Fibroblast of gingiva (primary cell): ENCODE measurements around the gene TBX1.
"Not testable (repeated sequence)": the region's sequence is repeated elsewhere in the genome, so short reads cannot be mapped to it uniquely, and the experiment has no call there.

ENCODE experiments used
- DNase-seq: peaks from one replicate; pipeline ENCODE4 v3.0.0-alpha.2; 2011; ENCODE audit warnings: low read depth

TBX1 gene

GRCh38 chr22:19784384-19785175 is 24.0 kb downstream of the TBX1 start:
- DNase-seq = no peak

- no peak for DNase-seq
Observed at GRCh38 chr22:19785461-19786263, 25.1 kb downstream of the TBX1 start.

- no peak for DNase-seq
Observed at GRCh38 chr22:19786264-19786585, 25.6 kb downstream of the TBX1 start.

- no peak for DNase-seq
Observed at GRCh38 chr22:19786959-19787848, 26.6 kb downstream of the TBX1 start.

- DNase-seq = no peak
Observed at GRCh38 chr22:19787849-19788141, 27.2 kb downstream of the TBX1 start.

GRCh38 chr22:19788661-19789225 is 28.2 kb downstream of the TBX1 start:
- DNase-seq = no peak

GRCh38 chr22:19789406-19789805 is 28.8 kb downstream of the TBX1 start:
- no peak for DNase-seq

- DNase-seq = no peak
Observed at GRCh38 chr22:19789828-19790227, 29.2 kb downstream of the TBX1 start.

- DNase-seq = no peak
Observed at GRCh38 chr22:19791243-19791642, 30.7 kb downstream of the TBX1 start.

GRCh38 chr22:19791894-19792293 is 31.3 kb downstream of the TBX1 start:
- DNase-seq = no peak

- not testable (repeated sequence) for DNase-seq
Observed at GRCh38 chr22:19792383-19792896, 31.9 kb downstream of the TBX1 start.

GRCh38 chr22:19793161-19793560 is 32.6 kb downstream of the TBX1 start:
- no peak for DNase-seq

- DNase-seq = no peak
Observed at GRCh38 chr22:19793661-19794310, 33.2 kb downstream of the TBX1 start.

- DNase-seq = peak; percentile 36
Observed at GRCh38 chr22:19795617-19796008, 35.0 kb downstream of the TBX1 start.

- DNase-seq = no peak
Observed at GRCh38 chr22:19796160-19796559, 35.6 kb downstream of the TBX1 start.

- no peak for DNase-seq
Observed at GRCh38 chr22:19797086-19798002, 36.8 kb downstream of the TBX1 start.

- no peak for DNase-seq
Observed at GRCh38 chr22:19798003-19798665, 37.6 kb downstream of the TBX1 start.

GRCh38 chr22:19798891-19799293 is 38.3 kb downstream of the TBX1 start:
- DNase-seq = no peak

- peak; percentile 93 for DNase-seq
Observed at GRCh38 chr22:19799322-19800190, 39.0 kb downstream of the TBX1 start.
